Left forelimb (tissue), 1 donor: ENCODE results near the gene IPP.
"Not testable (repeated sequence)": the region's sequence is repeated elsewhere in the genome, so short reads cannot be mapped to it uniquely, and the experiment has no call there.

Experiments used
- DNase-seq: peaks from one replicate; pipeline ENCODE4 v3.0.0-alpha.2; 2018; ENCODE audit warnings: low spot score

Gene IPP

GRCh38 chr1:45684402-45684801 lies 66.1 kb downstream of the IPP start:
- no peak for DNase-seq

- no peak for DNase-seq
Measured at GRCh38 chr1:45682942-45683341, 67.5 kb downstream of the IPP start.

GRCh38 chr1:45679123-45679522 lies 71.3 kb downstream of the IPP start:
- no peak for DNase-seq

GRCh38 chr1:45678489-45678888 lies 72.0 kb downstream of the IPP start:
- no peak for DNase-seq

- no peak for DNase-seq
Measured at GRCh38 chr1:45677751-45678245, 72.7 kb downstream of the IPP start.

GRCh38 chr1:45676553-45676952 lies 73.9 kb downstream of the IPP start:
- DNase-seq: not testable (repeated sequence)

- no peak for DNase-seq
Measured at GRCh38 chr1:45674478-45674877, 76.0 kb downstream of the IPP start.

GRCh38 chr1:45673956-45674355 lies 76.5 kb downstream of the IPP start:
- no peak for DNase-seq

GRCh38 chr1:45669859-45670655 lies 80.4 kb downstream of the IPP start:
- no peak for DNase-seq

- DNase-seq: no peak
Measured at GRCh38 chr1:45669379-45669778, 81.1 kb downstream of the IPP start.

GRCh38 chr1:45668526-45668925 lies 81.9 kb downstream of the IPP start:
- no peak for DNase-seq

GRCh38 chr1:45667321-45668111 lies 82.9 kb downstream of the IPP start:
- no peak for DNase-seq

GRCh38 chr1:45666836-45667235 lies 83.6 kb downstream of the IPP start:
- DNase-seq: no peak

- no peak for DNase-seq
Measured at GRCh38 chr1:45660336-45660735, 90.1 kb downstream of the IPP start.

- DNase-seq: no peak
Measured at GRCh38 chr1:45659222-45659621, 91.2 kb downstream of the IPP start.

GRCh38 chr1:45658171-45658570 lies 92.3 kb downstream of the IPP start:
- no peak for DNase-seq

GRCh38 chr1:45656573-45657226 lies 93.8 kb downstream of the IPP start:
- DNase-seq: no peak

GRCh38 chr1:45654540-45655280 lies 95.7 kb downstream of the IPP start:
- no peak for DNase-seq
